T-helper 1 cell (primary cell): ENCODE data around the gene EVI5L.

Experiments
- DNase-seq, 5 donors: peaks; one replicate each; pipeline ENCODE4 v3.0.0-alpha.2; 2012 to 2020

Gene EVI5L

GRCh38 chr19:7817801-7818200 lies 12.2 kb upstream of the EVI5L start:
- no peak for DNase-seq

GRCh38 chr19:7818806-7819205 lies 11.2 kb upstream of the EVI5L start:
- DNase-seq: no peak

- no peak for DNase-seq
Measured at GRCh38 chr19:7819337-7819736, 10.7 kb upstream of the EVI5L start.

- no peak for DNase-seq
Measured at GRCh38 chr19:7820588-7820987, 9.4 kb upstream of the EVI5L start.

- no peak for DNase-seq
Measured at GRCh38 chr19:7822910-7823515, 7.0 kb upstream of the EVI5L start.

- no peak for DNase-seq
Measured at GRCh38 chr19:7823686-7824301, 6.2 kb upstream of the EVI5L start.

- DNase-seq: no peak
Measured at GRCh38 chr19:7829166-7829520, 875 bp upstream of the EVI5L start.

- DNase-seq: no peak
Measured at GRCh38 chr19:7830272-7830771, 304 bp downstream of the EVI5L start.

GRCh38 chr19:7830823-7831222 lies 805 bp downstream of the EVI5L start:
- DNase-seq: no peak

GRCh38 chr19:7831452-7831851 lies 1.4 kb downstream of the EVI5L start:
- no peak for DNase-seq

GRCh38 chr19:7832009-7832408 lies 2.0 kb downstream of the EVI5L start:
- no peak for DNase-seq

GRCh38 chr19:7832781-7833180 lies 2.8 kb downstream of the EVI5L start:
- DNase-seq: no peak

- DNase-seq: no peak
Measured at GRCh38 chr19:7833225-7834099, 3.4 kb downstream of the EVI5L start.

GRCh38 chr19:7839476-7839875 lies 9.5 kb downstream of the EVI5L start:
- no peak for DNase-seq

GRCh38 chr19:7840629-7841028 lies 10.6 kb downstream of the EVI5L start:
- DNase-seq: no peak

GRCh38 chr19:7841751-7842660 lies 12.0 kb downstream of the EVI5L start:
- no peak for DNase-seq

- DNase-seq: no peak
Measured at GRCh38 chr19:7842661-7843294, 12.8 kb downstream of the EVI5L start.

- DNase-seq: no peak
Measured at GRCh38 chr19:7843521-7843920, 13.5 kb downstream of the EVI5L start.

- no peak for DNase-seq
Measured at GRCh38 chr19:7844405-7844804, 14.4 kb downstream of the EVI5L start.

- no peak for DNase-seq
Measured at GRCh38 chr19:7844951-7845350, 14.9 kb downstream of the EVI5L start.

GRCh38 chr19:7845390-7846154 lies 15.6 kb downstream of the EVI5L start:
- no peak for DNase-seq
